22Rv1 (cell line): ENCODE data around the gene ZNF831.

Experiments
- ZFX ChIP-seq: fragments of 450-650 bp; IDR thresholded peaks from 2 replicates; pipeline ENCODE4 v1.6.1; 2017; ENCODE audit warnings: antibody characterized with exemption, borderline replicate concordance
- TF ChIP-seq, protein P1 (sequence below): fragments of 450-650 bp; IDR thresholded peaks from 2 replicates; pipeline ENCODE4 v1.5.1; 2017; ENCODE audit warnings: mild to moderate bottlenecking

DNA sequence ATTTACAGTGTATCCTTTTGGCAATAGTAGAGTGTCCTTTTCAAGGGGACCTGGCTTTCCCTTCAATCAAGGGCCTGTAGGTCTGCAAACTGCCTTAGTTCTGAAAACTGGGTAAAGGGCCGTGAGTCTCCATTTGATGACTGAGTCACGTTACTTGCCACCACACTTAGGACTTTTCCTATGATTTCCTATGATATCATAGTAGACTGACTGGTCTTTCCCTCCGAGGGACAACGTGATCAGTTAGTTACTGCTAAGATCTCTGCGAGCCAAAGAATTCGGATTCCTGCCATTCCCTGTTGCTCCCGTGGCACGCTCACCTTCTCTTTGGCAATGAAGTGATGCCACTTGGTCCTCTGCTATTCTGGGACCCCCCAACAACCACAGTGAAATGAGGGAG is 8.4 kb downstream of the ZNF831 start:
- TF ChIP-seq, protein P1, sequence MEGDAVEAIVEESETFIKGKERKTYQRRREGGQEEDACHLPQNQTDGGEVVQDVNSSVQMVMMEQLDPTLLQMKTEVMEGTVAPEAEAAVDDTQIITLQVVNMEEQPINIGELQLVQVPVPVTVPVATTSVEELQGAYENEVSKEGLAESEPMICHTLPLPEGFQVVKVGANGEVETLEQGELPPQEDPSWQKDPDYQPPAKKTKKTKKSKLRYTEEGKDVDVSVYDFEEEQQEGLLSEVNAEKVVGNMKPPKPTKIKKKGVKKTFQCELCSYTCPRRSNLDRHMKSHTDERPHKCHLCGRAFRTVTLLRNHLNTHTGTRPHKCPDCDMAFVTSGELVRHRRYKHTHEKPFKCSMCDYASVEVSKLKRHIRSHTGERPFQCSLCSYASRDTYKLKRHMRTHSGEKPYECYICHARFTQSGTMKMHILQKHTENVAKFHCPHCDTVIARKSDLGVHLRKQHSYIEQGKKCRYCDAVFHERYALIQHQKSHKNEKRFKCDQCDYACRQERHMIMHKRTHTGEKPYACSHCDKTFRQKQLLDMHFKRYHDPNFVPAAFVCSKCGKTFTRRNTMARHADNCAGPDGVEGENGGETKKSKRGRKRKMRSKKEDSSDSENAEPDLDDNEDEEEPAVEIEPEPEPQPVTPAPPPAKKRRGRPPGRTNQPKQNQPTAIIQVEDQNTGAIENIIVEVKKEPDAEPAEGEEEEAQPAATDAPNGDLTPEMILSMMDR, result no peak
- TF ChIP-seq ZFX, result no peak
